Measurements from ENCODE around the gene IZUMO1R.
"Not testable (repeated sequence)": the region's sequence is repeated elsewhere in the genome, so short reads cannot be mapped to it uniquely, and the experiment has no call there.

Gene IZUMO1R

DNA sequence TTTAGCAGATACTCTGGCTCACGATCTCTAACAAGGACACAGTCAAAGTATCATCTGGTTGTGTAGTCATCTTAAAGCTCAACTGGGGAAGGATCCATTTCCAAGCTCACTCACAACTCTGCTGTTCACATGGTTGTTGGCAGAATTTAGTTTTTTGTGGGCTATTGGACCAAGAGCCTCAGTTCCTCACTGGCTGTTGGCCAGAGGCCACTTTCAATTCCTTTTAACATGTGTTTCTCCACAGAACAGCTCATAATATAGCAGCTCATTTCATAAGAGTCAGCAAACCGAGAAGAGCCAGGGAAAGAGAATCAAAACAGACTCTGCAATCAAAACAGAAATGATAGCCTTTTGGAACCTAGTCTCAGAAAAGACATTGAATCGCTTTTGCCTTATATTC lies 22.6 kb downstream of the IZUMO1R start:
- no peak for DNase-seq

DNA sequence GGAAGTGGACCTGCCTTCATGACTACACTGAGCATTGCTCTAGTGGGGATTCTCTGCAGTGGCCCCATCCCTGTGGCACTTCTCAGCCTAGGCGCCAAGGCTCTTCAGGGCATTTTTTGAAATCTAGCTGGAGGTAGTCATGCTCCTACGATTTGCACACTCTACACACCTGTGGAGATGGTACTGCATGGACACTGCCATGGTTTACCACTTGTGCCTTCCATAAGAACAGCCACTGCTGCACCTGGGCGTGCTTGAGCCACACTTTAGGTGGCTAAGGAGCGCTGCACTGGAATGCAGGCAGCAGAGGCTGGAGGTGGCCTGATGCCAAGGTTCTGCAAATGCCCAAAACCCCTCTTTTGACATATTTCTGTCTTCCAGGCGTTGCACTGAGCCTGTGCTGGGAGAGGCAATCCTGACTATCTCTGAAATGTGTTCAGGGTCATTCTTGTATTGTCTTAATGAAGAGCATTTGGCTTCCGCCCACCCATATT lies 24.3 kb downstream of the IZUMO1R start:
- DNase-seq: no peak

DNA sequence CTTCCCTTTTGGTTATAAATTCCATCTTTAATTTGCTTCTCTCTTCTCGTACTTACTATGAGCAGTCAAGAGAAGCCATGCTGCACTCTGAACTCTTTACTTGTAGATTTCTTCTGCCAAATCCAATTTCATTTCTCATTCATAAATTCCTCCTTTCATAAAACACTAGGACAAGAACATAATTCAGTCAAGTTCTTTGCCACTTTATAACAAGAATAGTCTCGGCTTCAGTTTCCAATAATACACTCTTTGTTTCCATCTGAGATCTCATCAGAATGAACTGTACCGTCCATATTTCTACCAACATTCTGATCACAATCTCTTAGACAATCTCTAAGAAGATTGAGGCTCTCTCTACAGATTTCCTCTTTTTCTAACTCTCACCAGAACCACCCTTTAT lies 25.1 kb downstream of the IZUMO1R start:
- DNase-seq: no peak

DNA sequence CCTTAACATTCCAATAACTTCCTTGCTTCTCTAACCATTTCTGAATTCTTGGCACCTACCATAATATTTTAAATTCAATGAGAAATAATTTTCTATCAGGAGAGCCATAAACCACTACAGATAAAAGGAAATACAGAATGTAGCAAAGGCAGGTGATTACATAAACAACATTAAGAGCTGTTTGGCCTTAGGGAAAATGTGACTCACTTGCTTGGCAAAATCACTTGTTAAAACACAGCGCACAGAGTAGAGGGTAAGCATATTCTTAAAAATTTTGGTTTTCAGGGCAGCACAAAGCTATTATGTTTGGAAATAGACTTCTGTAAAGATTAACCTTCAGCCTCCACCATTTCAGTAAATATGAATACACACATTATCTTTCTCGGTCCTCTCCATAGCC lies 26.4 kb downstream of the IZUMO1R start:
- no peak for DNase-seq

DNA sequence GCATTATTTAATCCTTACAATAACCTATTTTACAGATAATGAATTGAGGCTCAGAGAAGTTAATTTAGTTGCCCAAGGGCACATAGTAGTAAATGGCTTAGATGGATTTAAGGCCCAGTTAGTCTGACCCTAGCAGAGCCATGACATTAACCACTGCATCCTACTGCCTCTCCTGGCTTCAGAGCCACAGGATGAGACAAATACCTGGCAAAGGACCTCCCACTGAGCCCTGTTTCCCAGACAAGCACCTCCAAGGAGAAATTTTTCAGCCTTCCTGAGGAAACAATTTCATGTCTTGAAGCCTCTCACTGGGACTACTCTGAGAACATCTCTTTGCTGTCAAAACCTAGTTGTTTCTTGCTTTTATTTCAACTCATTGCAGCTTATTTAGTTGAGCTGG lies 28.4 kb downstream of the IZUMO1R start:
- no peak for DNase-seq

DNA sequence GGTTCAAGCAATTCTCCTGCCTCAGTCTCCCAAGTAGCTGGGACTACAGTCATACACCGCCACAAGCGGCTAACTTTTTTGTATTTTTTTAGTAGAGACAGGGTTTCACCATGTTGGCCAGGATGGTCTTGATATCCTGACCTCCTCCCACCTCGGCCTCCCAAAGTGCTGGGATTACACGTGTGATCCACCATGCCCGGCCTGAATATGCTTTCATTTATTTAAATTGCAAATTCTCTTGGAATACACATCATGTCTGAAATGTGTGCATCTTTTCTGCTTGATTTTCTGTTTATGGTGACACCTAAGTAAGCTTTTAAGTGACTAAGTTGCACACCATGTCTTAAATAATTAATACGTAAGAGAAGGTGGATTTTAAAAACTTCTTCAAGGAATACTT lies 31.7 kb downstream of the IZUMO1R start:
- DNase-seq: no peak

DNA sequence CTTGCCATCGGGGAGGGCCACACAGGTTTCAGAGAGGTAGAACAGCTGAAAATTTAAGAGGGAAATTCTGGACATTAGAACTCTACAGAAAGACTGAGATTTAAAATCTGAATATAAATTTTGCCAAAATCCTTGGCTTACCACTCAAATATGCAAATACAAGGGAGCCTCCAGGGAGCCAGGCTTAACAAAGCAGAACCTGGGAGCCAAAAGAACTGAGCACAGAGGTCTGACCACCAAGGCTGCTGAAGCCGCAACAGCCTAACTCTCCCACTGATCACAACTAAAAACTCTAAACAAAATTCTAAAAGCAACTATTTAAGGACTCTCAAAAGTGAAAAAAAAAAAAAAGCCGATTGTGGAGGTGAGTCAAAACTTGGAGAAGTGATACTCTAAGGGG lies 34.3 kb downstream of the IZUMO1R start:
- DNase-seq: no peak

DNA sequence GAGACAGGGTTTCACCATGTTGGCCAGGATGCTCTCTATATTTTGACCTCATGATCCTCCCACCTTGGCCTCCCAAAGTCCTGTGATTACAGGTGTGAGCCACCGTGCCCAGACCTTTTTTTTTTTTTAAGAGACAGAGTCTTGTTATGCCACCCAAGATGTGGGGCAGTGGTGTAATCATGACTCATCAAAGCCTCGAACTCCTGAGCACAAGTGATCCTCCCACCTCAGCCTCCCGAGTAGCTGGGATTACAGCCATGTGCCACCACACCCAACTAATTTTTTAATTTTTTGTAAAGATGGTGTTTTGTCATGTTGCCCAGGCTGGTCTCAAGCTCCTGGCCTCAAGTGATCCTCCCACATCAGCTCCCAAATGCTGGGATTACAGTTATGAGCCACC lies 37.9 kb downstream of the IZUMO1R start:
- DNase-seq: no peak

DNA sequence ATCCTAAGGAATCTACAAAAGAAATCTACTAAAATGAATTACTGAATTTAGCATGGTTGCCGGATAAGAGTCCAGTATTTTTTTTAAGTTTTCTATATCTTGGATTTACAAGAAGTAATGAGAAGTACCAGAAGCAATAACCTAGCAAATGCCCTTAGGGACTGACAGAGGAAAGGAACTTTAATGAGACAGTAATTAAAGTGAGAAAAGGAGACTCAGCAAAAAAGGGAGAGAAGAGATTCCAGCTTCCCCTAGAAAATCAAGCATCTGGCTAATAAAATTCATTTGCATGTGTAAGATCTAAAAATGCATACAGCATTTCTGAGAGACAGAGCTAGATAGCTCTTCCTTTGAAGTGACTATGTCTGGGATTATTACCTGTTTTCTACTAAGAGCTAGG lies 39.1 kb downstream of the IZUMO1R start:
- DNase-seq: no peak

DNA sequence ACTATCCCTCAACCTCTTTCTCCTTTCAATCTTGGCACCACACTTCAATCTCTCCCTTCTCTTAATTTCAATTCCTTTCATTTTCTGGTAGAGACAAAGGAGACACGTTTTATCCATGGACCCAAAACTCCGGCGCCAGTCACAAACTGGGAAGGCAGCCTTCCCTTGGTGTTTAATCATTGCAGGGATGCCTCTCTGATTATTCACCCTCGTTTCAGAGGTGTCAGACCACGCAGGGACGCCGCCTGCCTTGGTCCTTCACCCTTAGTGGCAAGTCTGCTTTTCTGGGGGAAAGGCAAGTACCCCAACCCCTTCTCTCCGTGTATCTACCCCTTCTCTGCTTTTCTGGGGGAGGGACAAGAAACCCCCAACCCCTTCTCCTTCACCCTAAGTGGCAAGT lies 41.9 kb downstream of the IZUMO1R start:
- DNase-seq: not testable (repeated sequence)

DNA sequence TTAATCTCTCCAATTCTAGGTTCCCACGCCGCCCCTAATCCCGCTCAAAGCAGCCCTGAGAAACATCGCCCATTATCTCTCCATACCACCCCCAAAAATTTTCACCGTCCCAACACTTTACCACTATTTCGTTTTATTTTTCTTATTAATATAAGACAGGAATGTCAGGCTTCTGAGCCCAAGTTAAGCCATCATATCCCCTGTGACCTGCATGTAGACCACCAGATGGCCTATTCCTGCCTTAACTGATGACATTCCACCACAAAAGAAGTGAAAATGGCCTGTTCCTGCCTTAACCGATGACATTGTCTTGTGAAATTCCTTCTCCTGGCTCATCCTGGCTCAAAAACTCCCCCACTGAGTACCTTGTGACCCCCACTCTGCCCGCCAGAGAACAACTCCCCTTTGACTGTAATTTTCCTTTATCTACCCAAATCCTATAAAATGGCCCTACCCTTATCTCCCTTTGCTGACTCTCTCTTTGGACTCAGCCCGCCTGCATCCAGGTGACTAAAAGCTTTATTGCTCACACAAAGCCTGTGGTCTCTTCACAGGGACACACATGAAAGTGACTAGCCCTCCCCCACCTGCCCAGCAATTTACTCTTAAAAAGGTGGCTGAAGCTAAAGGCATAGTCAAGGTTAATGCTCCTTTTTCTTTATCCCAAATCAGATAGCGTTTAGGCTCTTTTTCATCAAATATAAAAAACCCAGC lies 46.6 kb downstream of the IZUMO1R start:
- DNase-seq: not testable (repeated sequence)

Data from NCI-H1930 (cell line).